Measurements from ENCODE around the gene ISCU. TPM values are rescaled to one million over a fixed set of nuclear protein-coding genes. Genes with fewer than 3 reads are reported as not detected.
A peak's percentile ranks its signal among the peaks of the same experiment; 100 is the strongest.

The ISCU gene
- total and polyA plus RNA-seq, 2 experiments from 2014 or later: 90.0 to 158 TPM

- Histone ChIP-seq H3K27ac (no peak overlapping the region), H3K4me3 (no peak overlapping the region), H3K9me3 (ENCODE audit: low read depth) (no peaks in the 10 kb centered on the region), H3K36me3 (no peaks in the 10 kb centered on the region), H3K4me1 (ENCODE audit: low read depth) (no peaks in the 10 kb centered on the region), H3K27me3 (no peaks in the 10 kb centered on the region)
- no peak for DNase-seq (ENCODE audit: low read depth in 1 of 2, low spot score in 1 of 2)
- TF ChIP-seq, protein P1, sequence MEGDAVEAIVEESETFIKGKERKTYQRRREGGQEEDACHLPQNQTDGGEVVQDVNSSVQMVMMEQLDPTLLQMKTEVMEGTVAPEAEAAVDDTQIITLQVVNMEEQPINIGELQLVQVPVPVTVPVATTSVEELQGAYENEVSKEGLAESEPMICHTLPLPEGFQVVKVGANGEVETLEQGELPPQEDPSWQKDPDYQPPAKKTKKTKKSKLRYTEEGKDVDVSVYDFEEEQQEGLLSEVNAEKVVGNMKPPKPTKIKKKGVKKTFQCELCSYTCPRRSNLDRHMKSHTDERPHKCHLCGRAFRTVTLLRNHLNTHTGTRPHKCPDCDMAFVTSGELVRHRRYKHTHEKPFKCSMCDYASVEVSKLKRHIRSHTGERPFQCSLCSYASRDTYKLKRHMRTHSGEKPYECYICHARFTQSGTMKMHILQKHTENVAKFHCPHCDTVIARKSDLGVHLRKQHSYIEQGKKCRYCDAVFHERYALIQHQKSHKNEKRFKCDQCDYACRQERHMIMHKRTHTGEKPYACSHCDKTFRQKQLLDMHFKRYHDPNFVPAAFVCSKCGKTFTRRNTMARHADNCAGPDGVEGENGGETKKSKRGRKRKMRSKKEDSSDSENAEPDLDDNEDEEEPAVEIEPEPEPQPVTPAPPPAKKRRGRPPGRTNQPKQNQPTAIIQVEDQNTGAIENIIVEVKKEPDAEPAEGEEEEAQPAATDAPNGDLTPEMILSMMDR (IDR thresholded peaks at IDR 0.05; ENCODE audit: low read depth, low read length): no peak
These were observed 22.2 kb downstream of the ISCU start for GRCh38 chr12:108584456-108585065.

GRCh38 chr12:108585864-108586263, 23.5 kb downstream of the ISCU start:
- H3K4me3 ChIP-seq: no peak overlapping the region
- H3K27ac ChIP-seq: no peak overlapping the region
- H3K36me3 ChIP-seq: no peaks in the 10 kb centered on the region
- TF ChIP-seq, protein P1 (IDR thresholded peaks at IDR 0.05; ENCODE audit: low read depth, low read length): no peak
- H3K9me3 ChIP-seq (ENCODE audit: low read depth): no peaks in the 10 kb centered on the region
- no peaks in the 10 kb centered on the region for H3K27me3 ChIP-seq
- DNase-seq (ENCODE audit: low read depth in 1 of 2, low spot score in 1 of 2): no peak
- H3K4me1 ChIP-seq (ENCODE audit: low read depth): no peaks in the 10 kb centered on the region

DNA sequence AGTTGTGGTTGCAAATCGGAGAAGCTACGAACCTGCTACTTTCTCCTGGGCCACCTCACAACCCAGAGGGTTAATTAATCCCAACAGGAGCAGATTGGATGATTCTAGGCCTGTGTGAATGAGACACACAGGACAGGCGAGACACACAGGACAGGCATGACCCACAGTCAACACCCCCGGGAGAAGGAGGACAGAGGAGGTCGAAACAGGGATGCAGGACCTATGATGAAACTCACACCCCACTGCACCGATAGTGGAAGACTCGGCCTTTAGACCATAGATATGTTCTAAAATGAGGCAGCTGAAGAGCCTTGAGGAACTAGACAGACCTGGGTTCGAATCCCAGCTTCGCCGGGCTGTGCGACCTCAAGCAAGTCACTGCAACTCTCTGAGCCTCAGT, 23.9 kb downstream of the ISCU start:
- Histone ChIP-seq H3K27ac (no peak overlapping the region), H3K27me3 (no peaks in the 10 kb centered on the region), H3K36me3 (no peaks in the 10 kb centered on the region), H3K4me3 (no peak overlapping the region), H3K9me3 (ENCODE audit: low read depth) (no peaks in the 10 kb centered on the region), H3K4me1 (ENCODE audit: low read depth) (no peaks in the 10 kb centered on the region)
- TF ChIP-seq, protein P1 (IDR thresholded peaks at IDR 0.05; ENCODE audit: low read depth, low read length): no peak
- no peak for DNase-seq (ENCODE audit: low read depth in 1 of 2, low spot score in 1 of 2)

GRCh38 chr12:108587826-108588225, 25.4 kb downstream of the ISCU start:
- H3K27me3 ChIP-seq: no peaks in the 10 kb centered on the region
- no peaks in the 10 kb centered on the region for H3K4me1 ChIP-seq (ENCODE audit: low read depth)
- no peak overlapping the region for H3K27ac ChIP-seq
- TF ChIP-seq, protein P1 (IDR thresholded peaks at IDR 0.05; ENCODE audit: low read depth, low read length): no peak
- no peaks in the 10 kb centered on the region for H3K9me3 ChIP-seq (ENCODE audit: low read depth)
- H3K36me3 ChIP-seq: no peaks in the 10 kb centered on the region
- H3K4me3 ChIP-seq: no peak overlapping the region
- no peak for DNase-seq (ENCODE audit: low read depth in 1 of 2, low spot score in 1 of 2)

- no peaks in the 10 kb centered on the region for H3K9me3 ChIP-seq (ENCODE audit: low read depth)
- H3K4me3 ChIP-seq: no peak overlapping the region
- H3K4me1 ChIP-seq (ENCODE audit: low read depth): no peaks in the 10 kb centered on the region
- peak in 1 of 2 donors; percentile 69 for DNase-seq (ENCODE audit: low read depth in 1 of 2, low spot score in 1 of 2)
- TF ChIP-seq, protein P1 (IDR thresholded peaks at IDR 0.05; ENCODE audit: low read depth, low read length): no peak
- H3K36me3 ChIP-seq: no peaks in the 10 kb centered on the region
- no peaks in the 10 kb centered on the region for H3K27me3 ChIP-seq
- H3K27ac ChIP-seq: no peak overlapping the region
These were observed 26.8 kb downstream of the ISCU start for GRCh38 chr12:108589028-108589839.
